ENCODE measurements around the gene IL1RN. TPM values are rescaled to one million over a fixed set of nuclear protein-coding genes. Genes with fewer than 3 reads are reported as not detected.

The IL1RN gene
- polyA plus RNA-seq, 1 donor, result 0.39 TPM

- no peaks in the 10 kb centered on the region for H3K27me3 ChIP-seq (ENCODE audit: control insufficient read depth, insufficient read depth, low read length)
- no peaks in the 10 kb centered on the region for H3K9me3 ChIP-seq (ENCODE audit: control insufficient read depth, low read depth, low read length)
- H3K4me3 ChIP-seq (ENCODE audit: low read length), result no peak overlapping the region
- H3K27ac ChIP-seq (ENCODE audit: low read length), result no peak overlapping the region
- no peaks in the 10 kb centered on the region for H3K36me3 ChIP-seq (ENCODE audit: control insufficient read depth, insufficient read depth, low read length)
- 90% methylated on average over 2 of the region's 10 CpGs for WGBS (ENCODE audit: insufficient coverage, low lambda C conversion rate)
- DNase-seq, result no peak
- no peaks in the 10 kb centered on the region for H3K4me1 ChIP-seq (ENCODE audit: control insufficient read depth, insufficient read depth, low read length)
Measured at GRCh38 chr2:113116100-113116958, 11.1 kb upstream of the IL1RN start.

GRCh38 chr2:113117541-113118262, 9.7 kb upstream of the IL1RN start:
- Histone ChIP-seq H3K4me1 (ENCODE audit: control insufficient read depth, insufficient read depth, low read length) (no peaks in the 10 kb centered on the region), H3K27me3 (ENCODE audit: control insufficient read depth, insufficient read depth, low read length) (no peaks in the 10 kb centered on the region), H3K27ac (ENCODE audit: low read length) (no peak overlapping the region), H3K36me3 (ENCODE audit: control insufficient read depth, insufficient read depth, low read length) (no peaks in the 10 kb centered on the region), H3K4me3 (ENCODE audit: low read length) (no peak overlapping the region), H3K9me3 (ENCODE audit: control insufficient read depth, low read depth, low read length) (no peaks in the 10 kb centered on the region)
- no CpG with 5 or more reads among the region's 9 CpGs for WGBS (ENCODE audit: insufficient coverage, low lambda C conversion rate)
- DNase-seq, result no peak

GRCh38 chr2:113118263-113118657, 9.1 kb upstream of the IL1RN start:
- no peak overlapping the region for H3K27ac ChIP-seq (ENCODE audit: low read length)
- no peaks in the 10 kb centered on the region for H3K36me3 ChIP-seq (ENCODE audit: control insufficient read depth, insufficient read depth, low read length)
- H3K9me3 ChIP-seq (ENCODE audit: control insufficient read depth, low read depth, low read length), result no peaks in the 10 kb centered on the region
- WGBS (ENCODE audit: insufficient coverage, low lambda C conversion rate), result 80% methylated on average over 1 of the region's 2 CpGs
- no peak for DNase-seq
- no peak overlapping the region for H3K4me3 ChIP-seq (ENCODE audit: low read length)
- no peaks in the 10 kb centered on the region for H3K27me3 ChIP-seq (ENCODE audit: control insufficient read depth, insufficient read depth, low read length)
- H3K4me1 ChIP-seq (ENCODE audit: control insufficient read depth, insufficient read depth, low read length), result no peaks in the 10 kb centered on the region

DNA sequence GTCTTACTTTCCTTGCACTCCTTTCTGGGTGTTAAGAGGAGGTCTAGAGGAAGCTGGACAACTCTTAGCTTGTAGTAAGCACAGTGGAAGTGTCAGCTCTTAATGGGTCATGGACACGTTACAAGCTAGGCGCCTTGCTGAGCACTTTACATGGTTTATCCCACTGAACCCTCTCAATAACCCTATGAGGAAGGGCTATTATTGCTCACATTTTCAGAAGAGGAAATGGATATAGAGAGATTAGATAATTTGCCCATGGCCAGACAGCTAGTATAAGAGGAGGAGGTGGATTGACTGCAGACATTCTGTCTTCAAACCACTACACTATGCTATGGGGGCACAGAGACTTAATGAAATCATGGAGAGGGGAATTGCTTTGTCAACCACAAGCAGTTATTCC, 8.3 kb upstream of the IL1RN start:
- H3K4me3 ChIP-seq (ENCODE audit: low read length), result no peak overlapping the region
- WGBS (ENCODE audit: insufficient coverage, low lambda C conversion rate), result no CpG with 5 or more reads among the region's 2 CpGs
- no peaks in the 10 kb centered on the region for H3K36me3 ChIP-seq (ENCODE audit: control insufficient read depth, insufficient read depth, low read length)
- no peaks in the 10 kb centered on the region for H3K27me3 ChIP-seq (ENCODE audit: control insufficient read depth, insufficient read depth, low read length)
- H3K9me3 ChIP-seq (ENCODE audit: control insufficient read depth, low read depth, low read length), result no peaks in the 10 kb centered on the region
- no peak for DNase-seq
- H3K27ac ChIP-seq (ENCODE audit: low read length), result no peak overlapping the region
- H3K4me1 ChIP-seq (ENCODE audit: control insufficient read depth, insufficient read depth, low read length), result no peaks in the 10 kb centered on the region

DNA sequence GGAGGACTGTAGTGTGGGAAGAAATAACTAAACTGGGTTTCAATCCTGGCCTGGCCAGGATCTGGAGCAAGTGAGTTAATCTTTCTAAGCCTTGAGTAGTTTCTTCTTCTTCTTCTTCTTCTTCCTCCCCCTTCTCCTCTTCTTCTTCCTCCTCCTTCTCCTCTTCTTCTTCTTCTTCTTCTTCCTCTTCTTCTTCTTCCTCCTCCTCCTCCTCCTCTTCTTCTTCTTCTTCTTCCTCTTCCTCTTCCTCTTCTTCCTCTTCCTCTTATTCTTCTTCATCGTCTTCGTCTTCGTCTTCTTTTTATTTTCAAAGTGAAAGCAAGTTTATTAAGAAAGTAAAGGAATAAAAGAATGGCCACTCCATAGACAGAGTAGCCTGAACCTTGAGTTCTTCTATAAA, 6.5 kb upstream of the IL1RN start:
- Histone ChIP-seq H3K9me3 (ENCODE audit: control insufficient read depth, low read depth, low read length) (no peaks in the 10 kb centered on the region), H3K36me3 (ENCODE audit: control insufficient read depth, insufficient read depth, low read length) (no peaks in the 10 kb centered on the region), H3K4me3 (ENCODE audit: low read length) (no peak overlapping the region), H3K4me1 (ENCODE audit: control insufficient read depth, insufficient read depth, low read length) (no peaks in the 10 kb centered on the region), H3K27ac (ENCODE audit: low read length) (no peak overlapping the region), H3K27me3 (ENCODE audit: control insufficient read depth, insufficient read depth, low read length) (no peaks in the 10 kb centered on the region)
- no peak for DNase-seq
- WGBS (ENCODE audit: insufficient coverage, low lambda C conversion rate), result 94% methylated on average over 3 of the region's 3 CpGs

DNA sequence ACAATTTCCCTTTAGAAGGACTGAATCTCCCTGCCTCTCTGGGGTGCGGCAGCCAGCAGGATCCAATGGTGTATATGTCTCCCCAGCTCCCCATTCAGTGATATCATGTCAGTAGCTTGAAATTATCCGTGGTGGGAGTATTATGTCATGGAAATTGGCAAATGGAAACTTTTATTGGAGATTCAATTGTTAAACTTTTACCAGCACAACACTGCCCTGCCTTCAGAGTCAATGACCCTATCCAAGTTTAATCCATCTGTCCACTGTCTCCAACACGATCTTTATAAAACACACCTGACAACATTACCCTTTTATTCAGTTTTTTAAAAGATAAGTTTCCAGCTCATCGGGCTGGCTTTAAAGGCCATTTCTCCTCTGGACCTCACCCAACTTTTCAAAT, 5.0 kb upstream of the IL1RN start:
- no peaks in the 10 kb centered on the region for H3K36me3 ChIP-seq (ENCODE audit: control insufficient read depth, insufficient read depth, low read length)
- DNase-seq, result no peak
- H3K27me3 ChIP-seq (ENCODE audit: control insufficient read depth, insufficient read depth, low read length), result no peaks in the 10 kb centered on the region
- H3K4me1 ChIP-seq (ENCODE audit: control insufficient read depth, insufficient read depth, low read length), result no peaks in the 10 kb centered on the region
- WGBS (ENCODE audit: insufficient coverage, low lambda C conversion rate), result 60% methylated on average over 1 of the region's 4 CpGs
- H3K4me3 ChIP-seq (ENCODE audit: low read length), result no peak overlapping the region
- H3K9me3 ChIP-seq (ENCODE audit: control insufficient read depth, low read depth, low read length), result no peaks in the 10 kb centered on the region
- no peak overlapping the region for H3K27ac ChIP-seq (ENCODE audit: low read length)

DNA sequence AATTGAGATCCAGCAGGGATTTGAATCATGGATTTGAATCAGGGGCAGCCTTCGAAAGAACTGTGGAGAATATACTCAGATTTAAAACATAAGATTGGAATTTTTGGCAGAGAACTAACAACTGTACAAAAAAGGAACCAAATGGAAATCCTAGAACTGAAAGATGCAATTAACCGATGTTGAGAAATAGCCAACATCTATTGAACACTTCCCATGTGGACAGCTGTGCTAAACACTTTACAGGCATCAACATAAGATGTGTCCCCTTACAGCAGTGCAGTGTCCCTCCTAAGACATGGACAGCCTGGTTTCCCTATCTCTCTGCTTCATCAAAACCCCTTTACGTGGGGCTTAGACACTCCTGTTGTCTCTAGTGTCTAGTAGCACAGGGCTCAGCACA, 3.7 kb upstream of the IL1RN start:
- no peak for DNase-seq
- Histone ChIP-seq H3K36me3 (ENCODE audit: control insufficient read depth, insufficient read depth, low read length) (no peaks in the 10 kb centered on the region), H3K4me3 (ENCODE audit: low read length) (no peak overlapping the region), H3K27ac (ENCODE audit: low read length) (no peak overlapping the region), H3K27me3 (ENCODE audit: control insufficient read depth, insufficient read depth, low read length) (no peaks in the 10 kb centered on the region), H3K4me1 (ENCODE audit: control insufficient read depth, insufficient read depth, low read length) (no peaks in the 10 kb centered on the region), H3K9me3 (ENCODE audit: control insufficient read depth, low read depth, low read length) (no peaks in the 10 kb centered on the region)
- WGBS (ENCODE audit: insufficient coverage, low lambda C conversion rate), result 100% methylated on average over 2 of the region's 3 CpGs

DNA sequence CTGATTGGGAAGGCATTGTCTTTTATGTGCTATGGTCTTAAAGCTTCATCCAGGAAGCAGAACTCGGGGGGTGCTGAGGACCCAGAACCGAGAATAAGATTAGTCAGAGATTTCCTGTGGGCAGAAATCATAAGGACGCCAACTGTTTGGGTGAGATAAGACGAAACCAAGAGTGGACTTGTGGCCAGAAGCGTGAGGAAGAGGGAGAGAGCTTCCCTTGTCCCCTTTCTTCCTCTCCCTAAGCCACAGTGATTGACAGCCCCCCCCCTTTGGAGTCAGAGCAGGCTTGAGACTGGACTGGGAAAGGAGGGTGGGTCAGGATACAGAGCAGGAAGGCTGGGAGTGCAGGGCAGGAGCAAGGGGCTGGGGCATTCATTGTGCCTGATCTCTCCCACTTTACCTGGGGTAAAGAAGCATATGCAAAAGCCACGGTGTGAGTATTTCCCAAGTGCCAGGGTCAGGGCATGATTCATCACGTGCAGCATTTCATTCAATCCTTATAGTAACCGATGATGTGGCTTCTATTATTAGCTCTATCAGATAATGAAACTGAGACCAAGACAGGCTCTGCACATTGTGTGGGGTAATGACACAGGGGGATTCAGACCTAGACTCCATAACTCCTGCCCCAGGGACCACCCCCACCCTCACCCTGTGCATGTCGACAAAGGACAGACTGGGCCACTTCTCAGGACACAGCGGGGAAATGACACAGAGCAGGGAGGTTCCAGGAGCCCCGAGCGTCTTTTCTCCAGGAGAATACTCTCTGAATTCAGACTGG, 3.0 kb upstream of the IL1RN start:
- no peaks in the 10 kb centered on the region for H3K9me3 ChIP-seq (ENCODE audit: control insufficient read depth, low read depth, low read length)
- DNase-seq, result peak in 1 of 2 donors; percentile 15
- H3K36me3 ChIP-seq (ENCODE audit: control insufficient read depth, insufficient read depth, low read length), result no peaks in the 10 kb centered on the region
- no peaks in the 10 kb centered on the region for H3K27me3 ChIP-seq (ENCODE audit: control insufficient read depth, insufficient read depth, low read length)
- no peak overlapping the region for H3K27ac ChIP-seq (ENCODE audit: low read length)
- H3K4me1 ChIP-seq (ENCODE audit: control insufficient read depth, insufficient read depth, low read length), result no peaks in the 10 kb centered on the region
- no peak overlapping the region for H3K4me3 ChIP-seq (ENCODE audit: low read length)
- WGBS (ENCODE audit: insufficient coverage, low lambda C conversion rate), result no CpG with 5 or more reads among the region's 12 CpGs

DNA sequence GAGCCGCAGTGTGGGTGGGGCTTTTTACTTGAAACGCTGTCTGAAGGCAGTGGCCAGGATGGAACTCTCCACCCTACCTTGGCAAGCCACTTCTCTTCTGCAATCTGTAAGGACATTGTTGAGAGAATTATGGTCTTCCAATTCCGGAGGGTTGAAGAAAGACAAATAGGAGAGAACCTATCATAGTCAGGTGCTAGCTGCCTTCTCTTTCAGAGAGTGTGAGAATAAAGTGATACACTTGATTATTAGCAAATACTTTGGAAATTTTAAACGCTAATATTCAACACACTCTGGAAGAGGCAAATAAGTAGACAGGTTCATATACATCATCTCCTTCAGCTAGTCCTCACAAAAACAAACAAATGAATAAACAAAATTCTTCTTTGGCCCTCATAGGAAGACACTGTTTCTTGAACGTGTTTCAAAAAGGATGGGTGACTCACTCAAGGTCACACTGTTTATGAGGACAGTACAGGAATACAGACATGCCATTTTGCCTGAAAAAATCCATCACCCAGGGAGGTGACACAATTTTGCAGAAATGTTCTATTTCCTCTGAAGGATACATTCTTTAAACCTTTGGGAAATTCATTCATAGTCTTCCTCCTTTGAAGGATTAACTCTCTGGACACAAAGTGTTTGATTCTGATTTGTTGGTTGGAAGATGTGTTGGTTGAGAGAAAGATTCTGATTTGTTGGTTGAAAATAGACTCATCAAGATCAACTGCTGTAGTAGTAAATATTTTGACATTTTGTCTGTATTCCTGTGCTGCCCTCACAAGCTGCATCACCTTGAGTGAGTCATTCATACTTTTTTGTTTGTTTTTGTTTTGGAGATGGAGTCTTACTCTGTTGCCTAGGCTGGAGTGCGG, 2.2 kb upstream of the IL1RN start:
- no peak for DNase-seq
- H3K4me1 ChIP-seq (ENCODE audit: control insufficient read depth, insufficient read depth, low read length), result no peaks in the 10 kb centered on the region
- H3K27ac ChIP-seq (ENCODE audit: low read length), result no peak overlapping the region
- WGBS (ENCODE audit: insufficient coverage, low lambda C conversion rate), result 71% methylated on average over 2 of the region's 6 CpGs
- no peak overlapping the region for H3K4me3 ChIP-seq (ENCODE audit: low read length)
- H3K36me3 ChIP-seq (ENCODE audit: control insufficient read depth, insufficient read depth, low read length), result no peaks in the 10 kb centered on the region
- H3K27me3 ChIP-seq (ENCODE audit: control insufficient read depth, insufficient read depth, low read length), result no peaks in the 10 kb centered on the region
- no peaks in the 10 kb centered on the region for H3K9me3 ChIP-seq (ENCODE audit: control insufficient read depth, low read depth, low read length)

Data from large intestine (tissue), 3 donors.